ENCODE results near the gene CH25H.
A peak's percentile ranks its signal among the peaks of the same experiment; 100 is the strongest.
"Not testable (repeated sequence)": the region's sequence is repeated elsewhere in the genome, so short reads cannot be mapped to it uniquely, and the experiment has no call there.

Gene CH25H

GRCh38 chr10:89201345-89202032 lies 5.6 kb downstream of the CH25H start:
- no peak for DNase-seq (ENCODE audit: low read depth, low spot score)

GRCh38 chr10:89197473-89197872 lies 9.6 kb downstream of the CH25H start:
- DNase-seq (ENCODE audit: low read depth, low spot score): no peak

- DNase-seq (ENCODE audit: low read depth, low spot score): not testable (repeated sequence)
Measured at GRCh38 chr10:89191301-89191700, 15.8 kb downstream of the CH25H start.

GRCh38 chr10:89189211-89189734 lies 17.8 kb downstream of the CH25H start:
- DNase-seq (ENCODE audit: low read depth, low spot score): no peak

GRCh38 chr10:89185658-89186057 lies 21.5 kb downstream of the CH25H start:
- DNase-seq (ENCODE audit: low read depth, low spot score): no peak

- no peak for DNase-seq (ENCODE audit: low read depth, low spot score)
Measured at GRCh38 chr10:89184638-89185037, 22.5 kb downstream of the CH25H start.

GRCh38 chr10:89183571-89183970 lies 23.5 kb downstream of the CH25H start:
- DNase-seq (ENCODE audit: low read depth, low spot score): no peak

- no peak for DNase-seq (ENCODE audit: low read depth, low spot score)
Measured at GRCh38 chr10:89182894-89183293, 24.2 kb downstream of the CH25H start.

GRCh38 chr10:89175816-89176215 lies 31.3 kb downstream of the CH25H start:
- no peak for DNase-seq (ENCODE audit: low read depth, low spot score)

- DNase-seq (ENCODE audit: low read depth, low spot score): no peak
Measured at GRCh38 chr10:89173075-89173474, 34.0 kb downstream of the CH25H start.

- no peak for DNase-seq (ENCODE audit: low read depth, low spot score)
Measured at GRCh38 chr10:89171996-89172395, 35.1 kb downstream of the CH25H start.

- DNase-seq (ENCODE audit: low read depth, low spot score): no peak
Measured at GRCh38 chr10:89171263-89171872, 35.7 kb downstream of the CH25H start.

GRCh38 chr10:89168354-89168900 lies 38.7 kb downstream of the CH25H start:
- not testable (repeated sequence) for DNase-seq (ENCODE audit: low read depth, low spot score)

GRCh38 chr10:89167915-89168314 lies 39.2 kb downstream of the CH25H start:
- DNase-seq (ENCODE audit: low read depth, low spot score): no peak

- DNase-seq (ENCODE audit: low read depth, low spot score): no peak
Measured at GRCh38 chr10:89165923-89166322, 41.2 kb downstream of the CH25H start.

GRCh38 chr10:89164920-89165319 lies 42.2 kb downstream of the CH25H start:
- DNase-seq (ENCODE audit: low read depth, low spot score): no peak

- no peak for DNase-seq (ENCODE audit: low read depth, low spot score)
Measured at GRCh38 chr10:89164080-89164479, 43.0 kb downstream of the CH25H start.

- DNase-seq (ENCODE audit: low read depth, low spot score): peak; percentile 42
Measured at GRCh38 chr10:89163265-89163995, 43.7 kb downstream of the CH25H start.

- no peak for DNase-seq (ENCODE audit: low read depth, low spot score)
Measured at GRCh38 chr10:89162596-89162995, 44.5 kb downstream of the CH25H start.

GRCh38 chr10:89160339-89160738 lies 46.8 kb downstream of the CH25H start:
- no peak for DNase-seq (ENCODE audit: low read depth, low spot score)

GRCh38 chr10:89159761-89160160 lies 47.4 kb downstream of the CH25H start:
- no peak for DNase-seq (ENCODE audit: low read depth, low spot score)

GRCh38 chr10:89159316-89159715 lies 47.8 kb downstream of the CH25H start:
- DNase-seq (ENCODE audit: low read depth, low spot score): no peak
